Fibroblast of lung (primary cell): ENCODE results near the gene EFNB2.

Experiments used
- CTCF ChIP-seq, 2 donors: IDR thresholded peaks in 1 of 2; conservative IDR thresholded peaks in 1 of 2; 1 replicate in 1 of 2; 2 replicates in 1 of 2; pipeline ENCODE4 v1.5.1; 2011 to 2012; ENCODE audit warnings: low read length in 2 of 2, control low read depth in 1 of 2, inconsistent platforms in 1 of 2, low read depth in 1 of 2, mild to moderate bottlenecking in 1 of 2
- EZH2 ChIP-seq: IDR thresholded peaks from 2 replicates; pipeline ENCODE4 v1.5.1; 2012; ENCODE audit warnings: low read length, control low read depth, mild to moderate bottlenecking; ENCODE audit errors: missing control alignments

- TF ChIP-seq CTCF (conservative IDR thresholded peaks at IDR 0.05 in 1 of 2, IDR thresholded peaks at IDR 0.05 in 1 of 2; ENCODE audit: low read depth in 1 of 2, low read length in 2 of 2) (no peak), EZH2 (no peak)
Observed at GRCh38 chr13:106573284-106573846, 37.9 kb upstream of the EFNB2 start.
